GM18499 (cell line): Measurements from ENCODE around the gene EBF3.

Experiments
- ATAC-seq: cut with Tn5 transposase; IDR thresholded peaks from one replicate; pipeline ENCODE4 v1.9.1; 2021; ENCODE audit warnings: moderate number of reproducible peaks; ENCODE audit not compliant: insufficient read depth, unreplicated experiment

EBF3 gene

DNA sequence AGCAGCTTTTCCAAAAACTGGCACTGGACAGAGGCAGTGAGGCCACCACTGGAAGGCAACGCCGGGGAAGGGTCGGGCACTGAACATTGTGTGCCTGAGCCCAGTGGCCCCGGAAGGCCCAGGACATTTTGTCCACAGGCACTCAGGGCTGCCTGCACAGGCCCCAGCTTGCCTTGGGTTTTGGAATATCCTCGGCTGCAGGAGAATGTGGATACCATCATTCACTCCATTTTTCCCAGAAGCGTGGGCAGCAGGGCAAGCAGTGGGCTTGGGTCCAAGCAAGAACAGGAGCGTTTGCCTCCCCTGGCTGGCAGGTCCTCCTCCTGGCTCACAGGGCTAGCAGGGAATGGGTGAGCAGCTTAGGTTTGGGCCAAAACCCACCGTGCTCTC is 147.4 kb downstream of the EBF3 start:
- no peak for ATAC-seq

DNA sequence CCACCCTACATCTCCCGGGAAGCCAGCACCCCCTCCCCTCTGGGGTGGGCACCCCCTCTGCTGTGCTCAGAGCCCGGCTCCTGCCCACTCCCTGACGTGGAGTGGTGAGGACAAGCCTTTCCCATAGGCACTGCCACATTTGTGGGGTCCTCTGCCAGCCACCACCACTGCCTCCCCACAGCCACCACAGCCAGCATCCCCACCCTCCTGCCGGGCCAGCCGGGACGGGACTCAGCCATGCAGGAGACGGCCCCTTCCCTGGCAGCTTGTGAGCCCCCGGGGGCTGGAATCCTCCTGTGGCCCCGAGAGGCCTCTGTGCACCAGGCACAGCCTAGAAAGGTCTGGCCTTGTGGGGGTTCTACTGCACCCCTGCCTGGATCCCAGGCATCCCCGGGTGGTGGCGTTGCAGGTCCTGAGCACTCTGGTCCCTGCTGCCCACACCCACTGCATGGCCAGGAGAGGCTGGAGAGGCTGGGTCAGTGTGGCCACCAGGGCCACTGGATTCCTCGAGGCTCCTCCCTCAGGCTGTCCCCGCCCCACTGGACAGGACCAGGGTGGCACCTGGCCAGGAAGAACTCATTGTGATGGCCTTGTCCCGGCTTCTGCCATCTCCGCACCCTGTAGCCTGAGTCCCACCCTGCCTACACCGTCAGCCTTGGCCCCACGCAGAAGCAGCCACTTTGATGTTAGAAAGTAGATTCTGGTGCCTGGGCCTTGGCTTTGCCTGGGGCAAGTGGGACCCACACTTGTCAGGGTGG is 148.0 kb downstream of the EBF3 start:
- ATAC-seq = no peak

- ATAC-seq = no peak
These were observed 149.1 kb downstream of the EBF3 start for GRCh38 chr10:129814681-129815646.

DNA sequence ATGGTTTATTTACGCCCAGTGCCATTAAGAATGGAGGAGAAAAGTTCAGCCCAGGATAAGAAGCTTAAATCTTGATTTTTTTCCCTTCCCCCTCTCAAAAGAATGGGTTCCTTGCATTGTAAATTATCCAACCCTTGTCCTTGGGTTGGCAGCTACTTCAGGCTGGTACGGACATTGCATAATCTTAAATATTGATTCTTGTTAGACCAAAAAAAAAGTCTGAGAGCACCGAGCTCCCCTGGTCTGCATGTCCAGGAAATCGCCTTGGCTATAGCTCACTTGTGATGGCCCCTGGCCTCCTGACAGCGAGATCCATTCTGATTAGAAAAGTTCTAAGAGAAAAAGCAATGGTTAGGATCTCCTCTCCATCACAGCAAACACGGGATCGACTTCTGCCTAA is 151.7 kb downstream of the EBF3 start:
- ATAC-seq = no peak

DNA sequence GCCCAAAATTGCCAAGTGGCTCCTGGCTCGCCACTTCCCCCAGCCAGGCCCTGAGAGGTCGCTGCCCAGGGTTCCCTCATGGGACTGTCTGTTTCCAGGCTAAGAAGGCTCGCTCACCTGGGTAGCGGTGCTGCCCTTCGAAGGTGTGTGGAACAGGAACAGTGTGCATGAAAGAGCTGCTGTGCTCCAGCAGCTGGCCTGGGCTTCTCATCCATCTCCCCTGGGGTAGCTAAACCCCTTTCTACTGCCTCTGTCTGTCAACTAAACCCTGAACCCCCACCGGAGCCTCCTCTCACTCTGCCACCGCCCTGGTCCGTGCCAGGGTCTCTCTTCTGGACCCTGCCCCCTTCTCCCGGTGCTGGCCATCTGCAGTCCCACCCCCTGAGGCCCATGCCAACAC is 152.9 kb downstream of the EBF3 start:
- no peak for ATAC-seq

- ATAC-seq = no peak
These were observed 154.2 kb downstream of the EBF3 start for GRCh38 chr10:129809841-129810240.

- no peak for ATAC-seq
These were observed 154.6 kb downstream of the EBF3 start for GRCh38 chr10:129809431-129809830.

DNA sequence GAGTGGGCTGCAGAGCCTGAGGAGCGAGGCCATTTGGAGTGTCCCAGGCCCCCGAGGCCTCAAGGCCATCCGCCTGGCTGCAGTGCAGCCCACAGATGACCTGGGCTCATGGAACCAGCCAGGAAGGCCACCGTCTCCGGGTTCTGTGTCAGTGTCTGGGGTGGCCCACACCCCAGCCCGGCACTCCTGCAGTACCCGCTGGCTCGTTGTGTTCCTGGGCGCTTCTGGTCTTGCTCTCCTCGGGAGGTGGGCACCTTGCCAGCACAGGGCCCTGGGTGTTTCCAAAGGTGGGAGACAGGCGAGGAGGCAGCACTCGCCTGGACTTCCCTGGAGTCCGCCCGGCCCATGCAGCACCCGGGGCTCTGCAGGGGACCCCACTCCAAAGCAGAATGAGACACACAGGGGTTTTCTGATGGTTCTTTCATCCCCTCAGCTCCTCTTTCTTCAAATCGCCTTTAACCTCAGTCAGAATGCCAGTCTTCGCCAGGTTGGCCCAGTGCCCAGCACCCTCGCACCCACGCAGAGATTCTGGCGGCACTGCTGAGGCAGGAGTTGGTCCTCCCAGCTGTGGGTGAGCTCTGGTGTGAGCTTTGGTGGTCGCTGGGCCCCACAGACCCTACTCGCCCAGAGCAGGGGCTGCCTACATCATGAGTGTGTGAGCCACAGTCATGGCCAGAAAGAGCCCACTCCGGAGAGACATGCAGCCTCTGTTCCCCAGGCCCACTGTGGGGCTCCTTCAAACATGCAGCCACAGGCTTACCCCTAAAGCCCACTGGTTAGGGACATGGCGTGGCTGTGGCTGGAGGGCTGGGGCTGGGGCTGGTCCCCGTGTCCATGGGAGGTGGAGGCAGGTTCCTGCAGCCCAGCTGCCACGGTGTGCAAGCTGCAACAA is 155.7 kb downstream of the EBF3 start:
- ATAC-seq = no peak

GRCh38 chr10:129807211-129807610 is 156.9 kb downstream of the EBF3 start:
- no peak for ATAC-seq

DNA sequence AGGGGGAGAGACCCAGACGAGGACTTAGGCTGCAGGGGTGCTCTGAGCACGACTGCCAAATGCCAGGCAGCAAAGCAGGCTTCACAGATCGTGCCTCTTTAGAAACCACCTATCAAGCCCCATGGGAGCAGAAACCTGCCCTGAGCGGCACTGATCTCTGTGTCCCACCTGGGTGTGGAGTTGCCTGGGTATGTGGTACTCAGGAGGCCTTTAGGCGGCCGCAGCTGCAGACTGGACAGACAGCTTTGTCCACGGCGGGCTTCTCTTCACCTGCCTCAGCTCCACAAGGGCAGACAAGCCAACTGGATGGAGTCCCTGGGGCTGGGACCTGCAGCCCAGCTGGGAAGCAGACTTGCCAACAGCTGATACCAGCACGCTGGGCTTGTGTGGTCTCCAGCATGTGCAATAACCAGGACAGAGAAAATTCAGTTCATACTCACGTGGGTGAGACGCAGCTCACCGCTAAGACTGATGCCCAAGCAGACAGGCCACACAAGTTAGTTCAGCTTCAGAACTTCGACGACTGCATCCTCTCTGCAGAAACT is 163.2 kb downstream of the EBF3 start:
- ATAC-seq = no peak

- ATAC-seq = no peak
These were observed 164.1 kb downstream of the EBF3 start for GRCh38 chr10:129799942-129800341.

DNA sequence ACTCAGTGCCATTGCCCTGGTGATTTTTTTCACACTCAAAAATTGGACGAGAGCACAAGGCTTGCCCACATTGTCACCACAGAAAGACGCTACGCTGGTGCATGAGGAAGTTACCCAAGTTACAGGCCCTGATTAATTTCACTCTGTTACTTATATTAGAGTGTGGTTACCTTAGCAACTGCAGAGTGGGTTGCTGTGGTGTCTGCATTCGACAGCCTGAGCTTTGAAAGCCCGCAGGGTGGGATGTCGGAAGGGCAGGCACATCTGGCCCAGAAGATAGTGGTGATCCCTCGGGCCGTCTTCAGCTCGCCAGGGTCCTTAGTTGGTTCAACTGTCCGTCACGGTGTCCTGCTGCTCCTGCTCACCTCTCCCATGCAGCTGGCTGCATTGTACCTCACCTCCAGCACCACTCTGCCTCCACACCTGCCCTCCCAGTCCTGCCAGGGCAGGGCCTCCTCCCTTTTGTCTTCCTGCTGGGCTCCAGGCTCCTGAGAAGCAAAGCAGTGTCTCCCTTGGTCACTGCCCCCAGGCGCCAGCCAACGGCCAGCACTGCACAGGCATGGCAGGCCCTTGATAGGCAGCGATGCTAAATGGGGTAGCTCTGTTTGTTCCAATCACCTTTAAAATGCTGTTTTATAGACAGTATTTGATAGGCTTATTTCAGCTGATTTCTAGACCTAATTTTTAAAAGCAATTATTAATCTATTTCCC is 167.2 kb downstream of the EBF3 start:
- ATAC-seq = no peak

- ATAC-seq = no peak
These were observed 170.1 kb downstream of the EBF3 start for GRCh38 chr10:129793996-129794395.

GRCh38 chr10:129793479-129793878 is 170.6 kb downstream of the EBF3 start:
- no peak for ATAC-seq

GRCh38 chr10:129792864-129793263 is 171.2 kb downstream of the EBF3 start:
- no peak for ATAC-seq

DNA sequence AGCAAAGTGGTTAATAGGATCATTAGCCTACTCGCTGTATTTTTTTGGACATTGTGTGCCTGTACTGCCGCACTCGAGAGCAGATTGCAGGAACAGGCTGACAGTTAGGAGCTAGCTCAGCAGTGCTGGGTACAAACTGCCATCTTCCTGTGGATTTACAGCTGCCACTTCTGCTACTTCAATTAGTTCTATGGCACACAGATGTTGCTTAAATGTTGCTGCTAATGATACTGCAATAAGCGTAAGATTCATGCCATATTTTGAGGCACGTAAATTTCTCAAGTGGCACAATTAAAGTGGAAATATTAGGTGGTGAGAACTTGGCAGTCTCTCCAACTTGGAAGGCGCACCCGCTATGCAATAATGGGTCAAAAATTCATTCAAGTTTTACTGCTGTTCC is 171.9 kb downstream of the EBF3 start:
- ATAC-seq = no peak

GRCh38 chr10:129790715-129791446 is 173.2 kb downstream of the EBF3 start:
- no peak for ATAC-seq

DNA sequence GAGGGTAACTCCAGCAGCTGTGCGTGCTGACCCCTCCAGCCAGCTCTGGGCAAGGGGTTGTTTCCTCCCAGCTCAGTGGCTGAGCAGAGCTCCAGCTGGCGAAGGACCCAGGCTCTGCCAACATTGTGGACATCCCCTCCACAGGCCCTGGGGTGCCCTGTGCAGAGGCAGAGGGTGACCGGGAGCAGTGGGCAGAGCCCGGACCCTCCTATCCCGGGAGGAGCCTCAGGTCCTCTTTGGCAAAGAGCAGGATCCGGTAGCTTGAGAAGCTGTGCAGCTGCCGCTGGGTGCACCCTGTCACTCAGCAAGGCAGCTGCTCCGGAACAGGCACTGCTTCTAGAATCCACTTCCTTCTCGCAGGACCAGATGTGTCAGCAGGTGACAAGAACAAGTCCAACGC is 175.9 kb downstream of the EBF3 start:
- ATAC-seq = no peak

GRCh38 chr10:129787557-129787956 is 176.5 kb downstream of the EBF3 start:
- no peak for ATAC-seq
